22Rv1 (cell line): ENCODE measurements around the gene PLA2G2A.

Experiments used
- ZFX ChIP-seq: fragments of 450-650 bp; IDR thresholded peaks from 2 replicates; pipeline ENCODE4 v1.6.1; 2017; ENCODE audit warnings: antibody characterized with exemption, borderline replicate concordance
- TF ChIP-seq, protein P1 (sequence below): fragments of 450-650 bp; IDR thresholded peaks from 2 replicates; pipeline ENCODE4 v1.5.1; 2017; ENCODE audit warnings: mild to moderate bottlenecking

DNA sequence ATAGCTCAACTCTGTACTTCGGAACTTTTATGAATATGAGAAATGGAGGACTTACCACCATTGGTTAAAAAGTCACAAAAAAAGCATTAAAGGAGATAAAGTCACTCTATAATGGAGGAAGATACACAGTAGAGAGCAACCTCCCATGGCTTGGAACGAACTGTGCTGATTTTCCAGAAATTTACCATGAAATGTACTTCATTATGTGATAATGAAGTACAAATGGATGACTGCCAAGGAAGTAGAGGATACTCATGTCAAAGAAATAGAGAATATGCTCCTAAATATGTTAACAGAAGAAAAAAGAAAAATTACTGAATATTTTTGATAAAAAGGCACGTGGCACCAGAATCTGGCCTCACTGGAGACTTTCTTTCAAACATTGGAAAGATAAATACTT lies 32.4 kb downstream of the PLA2G2A start:
- TF ChIP-seq, protein P1, sequence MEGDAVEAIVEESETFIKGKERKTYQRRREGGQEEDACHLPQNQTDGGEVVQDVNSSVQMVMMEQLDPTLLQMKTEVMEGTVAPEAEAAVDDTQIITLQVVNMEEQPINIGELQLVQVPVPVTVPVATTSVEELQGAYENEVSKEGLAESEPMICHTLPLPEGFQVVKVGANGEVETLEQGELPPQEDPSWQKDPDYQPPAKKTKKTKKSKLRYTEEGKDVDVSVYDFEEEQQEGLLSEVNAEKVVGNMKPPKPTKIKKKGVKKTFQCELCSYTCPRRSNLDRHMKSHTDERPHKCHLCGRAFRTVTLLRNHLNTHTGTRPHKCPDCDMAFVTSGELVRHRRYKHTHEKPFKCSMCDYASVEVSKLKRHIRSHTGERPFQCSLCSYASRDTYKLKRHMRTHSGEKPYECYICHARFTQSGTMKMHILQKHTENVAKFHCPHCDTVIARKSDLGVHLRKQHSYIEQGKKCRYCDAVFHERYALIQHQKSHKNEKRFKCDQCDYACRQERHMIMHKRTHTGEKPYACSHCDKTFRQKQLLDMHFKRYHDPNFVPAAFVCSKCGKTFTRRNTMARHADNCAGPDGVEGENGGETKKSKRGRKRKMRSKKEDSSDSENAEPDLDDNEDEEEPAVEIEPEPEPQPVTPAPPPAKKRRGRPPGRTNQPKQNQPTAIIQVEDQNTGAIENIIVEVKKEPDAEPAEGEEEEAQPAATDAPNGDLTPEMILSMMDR = no peak
- no peak for TF ChIP-seq ZFX
